22Rv1 (cell line): ENCODE measurements around the gene EAPP.

Source experiments
- CTCF ChIP-seq: fragments of 450-650 bp; IDR thresholded peaks from 2 replicates; pipeline ENCODE4 v1.5.1; 2017; ENCODE audit warnings: mild to moderate bottlenecking
- ZFX ChIP-seq: fragments of 450-650 bp; IDR thresholded peaks from 2 replicates; pipeline ENCODE4 v1.6.1; 2017; ENCODE audit warnings: antibody characterized with exemption, borderline replicate concordance

DNA sequence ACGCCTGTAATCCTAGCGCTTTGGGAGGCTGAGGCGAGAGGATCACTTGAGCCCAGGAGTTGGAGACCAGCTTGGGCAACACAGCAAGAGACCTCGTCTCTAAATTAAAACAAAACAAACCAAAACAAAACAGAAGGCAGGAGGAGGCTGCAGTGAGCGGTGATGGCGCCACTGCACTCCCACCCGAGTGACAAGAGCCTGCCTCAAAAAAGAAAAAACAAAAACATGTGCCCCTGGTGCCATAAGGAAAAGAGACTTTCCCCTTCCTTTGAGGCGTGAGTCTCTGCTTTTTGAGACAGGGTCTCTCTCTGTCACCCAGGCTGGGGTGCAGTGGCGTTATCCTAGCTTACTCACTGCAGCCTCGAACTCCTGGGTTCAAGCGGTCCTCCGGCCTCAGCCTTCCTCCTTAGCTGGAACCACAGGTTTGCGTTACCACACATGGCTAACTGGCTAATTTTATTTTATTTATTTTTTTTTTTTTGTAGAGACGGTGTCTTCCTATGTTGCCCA is 9.0 kb upstream of the EAPP start:
- TF ChIP-seq CTCF = no peak
- TF ChIP-seq ZFX = no peak
